ENCODE measurements around the gene SEPTIN11.
A peak's percentile ranks its signal among the peaks of the same experiment; 100 is the strongest.

Gene SEPTIN11

DNA sequence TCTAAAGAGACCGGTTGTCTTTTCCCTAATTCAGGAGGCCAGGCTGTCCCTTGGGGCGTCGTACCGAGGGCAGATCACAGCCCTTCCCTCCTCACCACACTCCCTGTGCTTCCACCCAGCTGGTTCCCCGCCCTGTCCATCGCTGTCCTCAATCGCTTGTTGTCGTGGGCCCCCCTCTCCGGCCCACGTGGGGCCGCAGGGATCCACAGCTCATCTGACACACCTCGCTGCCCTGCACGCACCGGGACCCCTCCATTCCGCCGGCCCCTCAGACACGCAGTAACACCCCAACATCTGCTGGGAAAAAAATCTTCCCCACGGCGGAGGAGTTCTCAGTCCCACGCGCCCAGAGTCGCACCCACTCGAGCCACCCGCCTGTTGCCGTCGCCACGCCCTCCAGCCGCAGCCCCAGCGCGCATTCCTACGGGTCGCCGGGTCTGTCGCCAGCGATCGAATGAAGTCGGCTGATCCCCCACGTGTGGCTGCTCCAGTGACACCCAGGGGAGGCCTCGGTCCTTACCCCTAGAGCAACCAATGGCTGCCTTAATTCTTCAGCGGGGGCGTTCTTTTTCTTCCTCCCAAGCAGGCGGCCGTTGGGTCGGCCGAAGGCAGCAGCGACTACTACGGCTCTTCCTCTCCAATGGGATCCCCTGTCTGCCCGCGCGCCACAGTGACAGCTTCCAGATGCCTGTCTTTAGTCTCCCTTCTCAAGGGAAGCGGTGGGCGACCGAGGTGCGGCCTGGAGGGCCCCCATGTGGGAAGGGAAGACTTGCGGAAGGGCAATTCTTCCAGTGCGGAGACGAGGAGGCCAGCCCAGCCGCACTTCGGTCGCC, 893 bp upstream of the SEPTIN11 start:
- H3K4me1 ChIP-seq (ENCODE audit: control insufficient read depth in 1 of 2, insufficient read depth in 1 of 2, low read depth in 1 of 2, low read length in 1 of 2), result peaks cover 30% of the 10 kb centered on the region in 2 experiments
- H3K9me3 ChIP-seq, result no peaks in the 10 kb centered on the region
- no peak overlapping the region for H3K27ac ChIP-seq
- peak overlapping the region; percentile 51 to 71 for H3K4me3 ChIP-seq (ENCODE audit: low read depth in 1 of 2, low read length in 1 of 2)
- TF ChIP-seq, protein P1, sequence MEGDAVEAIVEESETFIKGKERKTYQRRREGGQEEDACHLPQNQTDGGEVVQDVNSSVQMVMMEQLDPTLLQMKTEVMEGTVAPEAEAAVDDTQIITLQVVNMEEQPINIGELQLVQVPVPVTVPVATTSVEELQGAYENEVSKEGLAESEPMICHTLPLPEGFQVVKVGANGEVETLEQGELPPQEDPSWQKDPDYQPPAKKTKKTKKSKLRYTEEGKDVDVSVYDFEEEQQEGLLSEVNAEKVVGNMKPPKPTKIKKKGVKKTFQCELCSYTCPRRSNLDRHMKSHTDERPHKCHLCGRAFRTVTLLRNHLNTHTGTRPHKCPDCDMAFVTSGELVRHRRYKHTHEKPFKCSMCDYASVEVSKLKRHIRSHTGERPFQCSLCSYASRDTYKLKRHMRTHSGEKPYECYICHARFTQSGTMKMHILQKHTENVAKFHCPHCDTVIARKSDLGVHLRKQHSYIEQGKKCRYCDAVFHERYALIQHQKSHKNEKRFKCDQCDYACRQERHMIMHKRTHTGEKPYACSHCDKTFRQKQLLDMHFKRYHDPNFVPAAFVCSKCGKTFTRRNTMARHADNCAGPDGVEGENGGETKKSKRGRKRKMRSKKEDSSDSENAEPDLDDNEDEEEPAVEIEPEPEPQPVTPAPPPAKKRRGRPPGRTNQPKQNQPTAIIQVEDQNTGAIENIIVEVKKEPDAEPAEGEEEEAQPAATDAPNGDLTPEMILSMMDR (IDR thresholded peaks at IDR 0.05), result no peak
- H3K36me3 ChIP-seq, result no peaks in the 10 kb centered on the region
- peaks cover 68% of the 10 kb centered on the region for H3K27me3 ChIP-seq

DNA sequence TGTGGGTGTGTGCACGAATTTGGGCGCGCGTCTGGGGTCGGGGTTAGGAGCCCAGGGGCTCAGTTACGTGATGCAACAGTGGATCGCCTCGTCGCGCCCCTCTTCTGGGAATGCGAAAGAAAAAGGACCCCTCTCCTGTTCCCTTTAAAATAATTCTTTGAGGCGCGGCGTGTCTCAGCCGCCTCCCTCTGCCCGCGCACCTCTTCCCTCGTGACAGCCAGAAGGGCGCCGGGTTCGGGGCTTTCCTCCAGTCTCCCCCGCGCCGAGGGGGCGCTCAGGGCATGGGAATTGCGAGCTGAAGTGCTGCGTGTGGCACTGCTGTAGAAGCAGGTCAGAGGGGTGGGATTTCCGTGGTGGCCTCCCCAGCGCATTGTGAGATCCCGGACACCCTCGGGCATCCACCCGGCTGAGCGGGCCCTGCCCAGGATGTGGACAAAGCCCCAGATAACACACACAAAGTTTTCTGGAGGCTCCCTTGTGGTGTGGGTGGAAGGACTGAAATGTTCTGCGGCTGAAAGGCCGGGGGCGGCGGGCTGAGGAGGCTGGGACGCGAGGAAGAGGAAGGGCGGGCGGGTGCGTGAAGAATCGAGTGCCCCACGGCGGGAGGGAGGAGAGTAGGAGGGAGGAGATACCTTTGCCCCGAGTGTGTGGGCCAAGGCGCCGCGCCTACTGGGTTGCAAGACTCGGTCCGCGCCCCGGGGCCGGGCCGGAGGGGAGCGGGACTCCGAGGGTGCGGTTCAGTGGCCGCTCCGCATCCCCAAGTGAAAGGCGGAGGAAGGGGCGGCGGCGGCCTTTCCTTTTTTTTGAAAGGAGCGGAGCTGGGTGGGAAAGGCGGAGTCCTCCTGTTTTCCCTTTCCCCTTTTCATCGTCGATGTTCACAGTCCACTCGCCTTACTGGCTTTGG, 752 bp downstream of the SEPTIN11 start:
- Histone ChIP-seq H3K4me3 (ENCODE audit: low read depth in 1 of 2, low read length in 1 of 2) (peak overlapping the region; percentile 51 to 71), H3K4me1 (ENCODE audit: control insufficient read depth in 1 of 2, insufficient read depth in 1 of 2, low read depth in 1 of 2, low read length in 1 of 2) (peaks cover 30% of the 10 kb centered on the region in 2 experiments), H3K9me3 (no peaks in the 10 kb centered on the region), H3K27me3 (peaks cover 68% of the 10 kb centered on the region), H3K27ac (no peak overlapping the region), H3K36me3 (no peaks in the 10 kb centered on the region)
- TF ChIP-seq, protein P1 (IDR thresholded peaks at IDR 0.05), result no peak

DNA sequence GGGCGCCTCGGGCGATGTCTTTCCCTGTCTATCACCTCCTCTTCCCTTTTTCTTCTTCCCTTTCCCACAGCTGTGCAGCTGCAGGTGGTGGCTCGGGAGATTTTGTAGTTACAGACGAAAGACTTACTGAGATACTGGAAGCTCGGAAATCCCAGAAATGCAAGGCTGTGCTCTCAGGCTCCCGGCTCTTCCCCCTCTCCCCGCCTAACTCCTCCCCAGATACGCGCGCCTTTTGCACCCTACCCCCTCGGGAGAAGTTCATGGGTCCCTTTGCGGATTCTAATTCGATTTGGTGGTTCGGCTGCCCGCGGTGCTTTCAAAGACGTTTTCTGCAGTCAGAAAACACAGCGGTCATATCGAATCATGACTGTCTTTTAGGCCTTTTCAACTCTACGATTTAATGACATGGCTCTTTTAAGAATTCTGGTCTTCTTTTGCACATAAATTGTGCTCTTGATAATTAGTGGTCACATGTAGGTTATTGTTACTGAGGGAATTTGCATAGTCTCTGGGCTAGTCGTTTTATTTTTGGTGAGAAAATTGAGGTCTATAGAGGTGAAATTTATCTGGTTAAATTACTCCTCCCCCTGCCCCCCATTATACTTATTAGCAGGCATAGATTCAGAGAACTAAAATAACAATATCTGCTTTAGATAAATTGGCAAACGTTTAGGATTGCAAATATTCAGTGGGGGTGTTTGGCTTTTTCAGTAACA, 1.6 kb downstream of the SEPTIN11 start:
- TF ChIP-seq, protein P1 (IDR thresholded peaks at IDR 0.05), result no peak
- Histone ChIP-seq H3K36me3 (no peaks in the 10 kb centered on the region), H3K9me3 (no peaks in the 10 kb centered on the region), H3K27ac (no peak overlapping the region), H3K27me3 (peaks cover 68% of the 10 kb centered on the region), H3K4me1 (ENCODE audit: control insufficient read depth in 1 of 2, insufficient read depth in 1 of 2, low read depth in 1 of 2, low read length in 1 of 2) (peaks cover 30% of the 10 kb centered on the region in 2 experiments), H3K4me3 (ENCODE audit: low read depth in 1 of 2, low read length in 1 of 2) (peak overlapping the region; percentile 51 to 71)

DNA sequence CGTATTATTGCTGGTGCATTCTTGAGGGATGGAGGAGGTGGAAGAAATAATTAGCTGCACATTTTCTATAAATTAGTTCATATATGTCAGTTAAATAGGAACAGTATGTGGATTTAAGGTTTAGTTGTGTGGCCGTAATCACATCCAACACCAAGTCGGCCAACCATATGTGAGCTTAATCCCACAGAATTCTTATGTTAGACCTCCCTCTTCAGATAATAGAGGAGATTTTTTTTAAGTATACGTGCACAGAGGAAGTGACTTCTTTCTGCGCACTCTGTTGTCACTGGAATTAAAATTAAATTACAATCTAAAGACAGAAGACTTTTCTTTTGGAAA, 2.1 kb downstream of the SEPTIN11 start:
- H3K27me3 ChIP-seq, result peaks cover 67% of the 10 kb centered on the region
- H3K36me3 ChIP-seq, result no peaks in the 10 kb centered on the region
- no peak overlapping the region for H3K27ac ChIP-seq
- TF ChIP-seq, protein P1 (IDR thresholded peaks at IDR 0.05), result no peak
- H3K4me1 ChIP-seq (ENCODE audit: control insufficient read depth in 1 of 2, insufficient read depth in 1 of 2, low read depth in 1 of 2, low read length in 1 of 2), result peaks cover 30% of the 10 kb centered on the region in 2 experiments
- H3K4me3 ChIP-seq (ENCODE audit: low read depth in 1 of 2, low read length in 1 of 2), result no peak overlapping the region
- H3K9me3 ChIP-seq, result no peaks in the 10 kb centered on the region

DNA sequence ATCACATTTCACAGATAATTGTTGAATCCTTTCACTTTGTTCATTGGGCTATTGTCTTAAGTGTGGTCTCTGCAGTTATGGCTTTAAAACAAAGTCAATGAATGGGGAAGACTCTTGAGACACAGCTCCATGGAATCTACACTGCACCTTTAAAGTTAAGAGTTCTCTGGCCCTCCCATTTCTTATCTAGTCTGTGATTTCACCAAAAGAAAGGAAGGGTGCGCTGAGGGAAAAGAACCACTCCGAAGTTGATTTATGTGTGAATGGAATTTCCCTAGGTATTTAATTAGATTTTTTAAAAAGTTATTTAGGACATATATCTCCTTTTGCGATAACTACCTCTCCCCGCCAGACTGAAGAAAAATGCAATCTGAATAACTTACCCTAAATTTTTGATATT, 2.5 kb downstream of the SEPTIN11 start:
- no peaks in the 10 kb centered on the region for H3K9me3 ChIP-seq
- peaks cover 30% of the 10 kb centered on the region in 2 experiments for H3K4me1 ChIP-seq (ENCODE audit: control insufficient read depth in 1 of 2, insufficient read depth in 1 of 2, low read depth in 1 of 2, low read length in 1 of 2)
- H3K4me3 ChIP-seq (ENCODE audit: low read depth in 1 of 2, low read length in 1 of 2), result no peak overlapping the region
- no peak overlapping the region for H3K27ac ChIP-seq
- no peaks in the 10 kb centered on the region for H3K36me3 ChIP-seq
- TF ChIP-seq, protein P1 (IDR thresholded peaks at IDR 0.05), result no peak
- H3K27me3 ChIP-seq, result peaks cover 63% of the 10 kb centered on the region
